Suprapubic skin (tissue), 4 donors: ENCODE results near the gene NGDN. TPM values are rescaled to one million over a fixed set of nuclear protein-coding genes. Genes with fewer than 3 reads are reported as not detected.

Source experiments
- DNase-seq, 2 donors: peaks; one replicate each; pipeline ENCODE4 v3.0.0-alpha.2; 2019; ENCODE audit warnings: low spot score in 2 of 2
- H3K27ac ChIP-seq: fragments of 200-600 bp; sonication (generic); one replicate; pipeline ENCODE4 v1.5.1; 2019
- H3K27me3 ChIP-seq: fragments of 200-600 bp; sonication (generic); one replicate; pipeline ENCODE4 v1.5.1; 2019
- H3K36me3 ChIP-seq: fragments of 200-600 bp; sonication (generic); one replicate; pipeline ENCODE4 v1.5.1; 2019
- H3K4me1 ChIP-seq: fragments of 200-600 bp; sonication (generic); one replicate; pipeline ENCODE4 v1.5.1; 2019
- H3K4me3 ChIP-seq: fragments of 200-600 bp; sonication (generic); one replicate; pipeline ENCODE4 v1.5.1; 2019; ENCODE audit warnings: mild to moderate bottlenecking
- H3K9me3 ChIP-seq: fragments of 200-600 bp; sonication (generic); one replicate; pipeline ENCODE4 v1.5.1; 2019
- EP300 ChIP-seq: sonication (generic); formaldehyde crosslinking; IDR thresholded peaks from one replicate; pipeline ENCODE4 v1.6.1; 2017; ENCODE audit warnings: antibody characterized with exemption
- POLR2A ChIP-seq, 2 donors: fragments of 450-650 bp; IDR thresholded peaks; one replicate each; pipeline ENCODE4 v1.6.1; 2017; ENCODE audit warnings: antibody characterized with exemption in 2 of 2, mild to moderate bottlenecking in 2 of 2, moderate library complexity in 2 of 2
- POLR2AphosphoS5 ChIP-seq, 3 donors: sonication (generic); formaldehyde crosslinking; IDR thresholded peaks; one replicate each; pipeline ENCODE4 v1.6.1; 2017; ENCODE audit warnings: antibody characterized with exemption in 3 of 3
- WGBS: methylation state at CpG from one replicate; pipeline ENCODE4 v1.1.5; 2018; 5-methylcytosine and 5-hydroxymethylcytosine counted together
- total RNA-seq, 4 donors: library from RNA; depleted of rRNA; stranded (reverse); fragments of >200 nt; gene quantifications; one replicate each; pipeline ENCODE4 v1.1.0, GENCODE V29; 2016
- TF ChIP-seq, protein P1 (sequence below), 2 donors: fragments of 200-600 bp in 1 of 2; fragments of 450-650 bp in 1 of 2; sonication (generic) in 1 of 2; IDR thresholded peaks; one replicate each; pipeline ENCODE4 v1.5.1; 2016 to 2019; ENCODE audit warnings: antibody characterized with exemption in 2 of 2, mild to moderate bottlenecking in 1 of 2, moderate library complexity in 1 of 2

The NGDN gene
- total RNA-seq, 4 donors from 2014 or later = 31.1 to 61.4 (median 46.5) TPM

DNA sequence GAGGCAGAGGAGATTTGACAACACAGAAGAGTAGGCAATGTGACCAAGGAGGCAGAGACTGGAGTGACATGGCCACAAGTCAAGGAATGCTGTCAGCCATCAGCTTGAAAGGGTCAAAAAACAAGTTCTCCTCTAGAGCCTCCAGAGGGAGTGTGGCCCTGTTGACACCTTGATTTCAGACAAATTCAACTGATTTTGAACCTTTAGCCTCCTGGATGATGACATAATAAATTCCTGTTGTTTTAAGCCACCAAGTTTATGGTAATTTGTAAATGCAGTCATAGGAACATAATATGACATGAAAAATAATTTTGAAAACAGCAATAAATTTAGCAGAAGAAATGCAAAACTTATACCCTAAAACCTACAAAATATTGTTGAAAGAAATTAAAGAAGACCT, 8.5 kb upstream of the NGDN start:
- Histone ChIP-seq H3K4me3 (no peak overlapping the region), H3K9me3 (no peaks in the 10 kb centered on the region), H3K36me3 (no peaks in the 10 kb centered on the region), H3K27ac (no peak overlapping the region), H3K4me1 (no peaks in the 10 kb centered on the region), H3K27me3 (peaks cover 9% of the 10 kb centered on the region)
- DNase-seq = no peak
- no peak for TF ChIP-seq POLR2A (IDR thresholded peaks at IDR 0.05)
- TF ChIP-seq EP300 = no peak
- TF ChIP-seq, protein P1, sequence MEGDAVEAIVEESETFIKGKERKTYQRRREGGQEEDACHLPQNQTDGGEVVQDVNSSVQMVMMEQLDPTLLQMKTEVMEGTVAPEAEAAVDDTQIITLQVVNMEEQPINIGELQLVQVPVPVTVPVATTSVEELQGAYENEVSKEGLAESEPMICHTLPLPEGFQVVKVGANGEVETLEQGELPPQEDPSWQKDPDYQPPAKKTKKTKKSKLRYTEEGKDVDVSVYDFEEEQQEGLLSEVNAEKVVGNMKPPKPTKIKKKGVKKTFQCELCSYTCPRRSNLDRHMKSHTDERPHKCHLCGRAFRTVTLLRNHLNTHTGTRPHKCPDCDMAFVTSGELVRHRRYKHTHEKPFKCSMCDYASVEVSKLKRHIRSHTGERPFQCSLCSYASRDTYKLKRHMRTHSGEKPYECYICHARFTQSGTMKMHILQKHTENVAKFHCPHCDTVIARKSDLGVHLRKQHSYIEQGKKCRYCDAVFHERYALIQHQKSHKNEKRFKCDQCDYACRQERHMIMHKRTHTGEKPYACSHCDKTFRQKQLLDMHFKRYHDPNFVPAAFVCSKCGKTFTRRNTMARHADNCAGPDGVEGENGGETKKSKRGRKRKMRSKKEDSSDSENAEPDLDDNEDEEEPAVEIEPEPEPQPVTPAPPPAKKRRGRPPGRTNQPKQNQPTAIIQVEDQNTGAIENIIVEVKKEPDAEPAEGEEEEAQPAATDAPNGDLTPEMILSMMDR (IDR thresholded peaks at IDR 0.05) = no peak
- no peak for TF ChIP-seq POLR2AphosphoS5 (IDR thresholded peaks at IDR 0.05)

DNA sequence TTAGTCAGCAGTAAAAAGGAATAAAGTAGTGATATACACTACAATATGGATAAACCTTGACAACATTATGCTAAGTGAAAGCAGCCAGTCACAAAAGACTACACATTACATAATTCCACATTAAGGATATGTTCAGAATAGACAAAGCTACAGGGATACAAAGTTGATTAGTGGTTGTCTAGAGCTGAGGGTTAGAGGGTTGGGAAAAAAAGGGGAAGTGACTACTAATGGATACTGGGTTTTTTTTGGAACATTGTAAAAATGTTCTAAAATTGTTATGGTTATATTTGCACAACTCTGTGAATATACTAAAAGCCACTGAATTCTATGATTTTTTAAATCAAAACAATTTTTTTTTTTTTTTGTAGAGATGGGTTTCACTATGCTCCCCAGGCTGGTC, 4.8 kb upstream of the NGDN start:
- TF ChIP-seq EP300 (no peak), POLR2A (IDR thresholded peaks at IDR 0.05) (no peak), POLR2AphosphoS5 (IDR thresholded peaks at IDR 0.05) (no peak)
- TF ChIP-seq, protein P1 (IDR thresholded peaks at IDR 0.05) = no peak
- H3K4me3 ChIP-seq = no peak overlapping the region
- no peak overlapping the region for H3K27ac ChIP-seq
- H3K4me1 ChIP-seq = peaks cover 5% of the 10 kb centered on the region
- H3K36me3 ChIP-seq = no peaks in the 10 kb centered on the region
- no peak for DNase-seq
- peaks cover 6% of the 10 kb centered on the region for H3K27me3 ChIP-seq
- H3K9me3 ChIP-seq = no peaks in the 10 kb centered on the region

DNA sequence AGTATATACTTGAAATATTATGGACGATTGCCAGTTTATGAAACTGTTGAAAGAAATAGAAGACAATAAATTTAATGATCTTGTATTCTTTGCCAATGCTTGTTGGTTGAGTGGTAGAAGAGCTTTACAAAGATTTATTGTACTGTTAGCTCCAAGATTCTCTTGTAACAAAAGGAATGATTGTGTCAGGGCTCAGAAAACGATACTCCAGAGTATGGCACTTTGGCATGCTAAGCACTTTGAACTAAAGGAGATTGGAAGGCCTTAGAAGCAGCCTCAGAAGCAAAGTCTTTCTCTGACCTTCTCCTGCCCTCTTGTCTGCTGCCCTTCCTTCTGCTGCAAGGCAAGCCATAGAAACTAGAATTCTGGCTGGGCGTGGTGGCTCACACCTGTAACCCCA, 4.2 kb upstream of the NGDN start:
- no peaks in the 10 kb centered on the region for H3K9me3 ChIP-seq
- no peaks in the 10 kb centered on the region for H3K36me3 ChIP-seq
- H3K4me3 ChIP-seq = no peak overlapping the region
- 76% methylated on average over 3 of the region's 3 CpGs for WGBS
- H3K4me1 ChIP-seq = peaks cover 9% of the 10 kb centered on the region
- H3K27me3 ChIP-seq = peaks cover 6% of the 10 kb centered on the region
- H3K27ac ChIP-seq = peak overlapping the region; percentile 29
- TF ChIP-seq EP300 = no peak
- no peak for TF ChIP-seq POLR2AphosphoS5 (IDR thresholded peaks at IDR 0.05)
- TF ChIP-seq POLR2A (IDR thresholded peaks at IDR 0.05) = no peak
- TF ChIP-seq, protein P1 (IDR thresholded peaks at IDR 0.05) = no peak
- no peak for DNase-seq

DNA sequence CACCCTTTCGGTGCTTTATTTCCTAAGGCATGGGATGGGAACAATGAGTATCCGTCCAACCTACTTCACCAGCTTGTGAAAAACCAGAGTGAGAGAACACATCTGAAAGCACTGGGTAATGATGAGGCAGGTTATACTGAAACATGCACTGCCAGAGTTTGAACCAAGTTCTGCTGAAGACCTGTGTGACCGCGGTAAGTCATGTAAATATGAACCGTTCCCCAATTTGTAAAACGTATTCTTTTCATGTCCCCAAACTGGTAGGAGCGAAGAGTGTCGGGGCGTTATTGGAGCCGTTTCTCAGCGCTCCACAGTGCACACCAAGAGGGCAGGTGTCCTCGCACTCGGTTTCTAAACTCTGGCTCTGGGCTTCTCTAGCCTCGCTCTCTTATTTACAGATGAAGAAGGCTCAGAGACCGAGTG, 788 bp upstream of the NGDN start:
- 74% methylated on average over 15 of the region's 15 CpGs for WGBS
- Histone ChIP-seq H3K4me1 (peaks cover 13% of the 10 kb centered on the region), H3K4me3 (peak overlapping the region; percentile 84), H3K36me3 (peaks cover 27% of the 10 kb centered on the region), H3K27me3 (peaks cover 4% of the 10 kb centered on the region), H3K27ac (peak overlapping the region; percentile 63), H3K9me3 (no peaks in the 10 kb centered on the region)
- no peak for DNase-seq
- TF ChIP-seq POLR2A (IDR thresholded peaks at IDR 0.05) (no peak), EP300 (peak; percentile 11)

DNA sequence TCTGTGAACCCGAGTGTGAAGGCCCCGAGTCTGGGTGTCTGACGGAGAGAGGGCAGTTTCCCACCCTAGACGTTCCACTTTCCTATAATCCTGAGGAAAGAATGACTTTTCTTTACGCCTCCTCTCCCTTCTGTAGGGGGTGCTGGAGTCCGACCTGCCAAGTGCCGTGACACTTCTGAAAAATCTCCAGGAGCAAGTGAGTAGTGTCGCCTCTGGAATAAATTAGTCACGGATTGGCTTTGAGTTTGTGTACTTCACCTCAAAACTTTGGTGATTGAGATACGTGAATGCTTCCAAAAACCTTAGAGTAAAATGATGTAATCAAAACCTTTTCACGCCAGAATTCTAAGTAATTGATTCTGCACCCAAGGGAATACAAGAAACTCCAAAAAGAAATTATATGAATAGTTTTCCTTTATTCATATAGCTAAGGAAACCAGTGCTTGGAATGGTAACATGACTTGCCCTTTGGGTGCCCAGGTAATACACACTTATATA, 452 bp downstream of the NGDN start:
- H3K36me3 ChIP-seq = peaks cover 40% of the 10 kb centered on the region
- TF ChIP-seq EP300 (no peak), POLR2A (IDR thresholded peaks at IDR 0.05) (no peak), POLR2AphosphoS5 (IDR thresholded peaks at IDR 0.05) (no peak)
- TF ChIP-seq, protein P1 (IDR thresholded peaks at IDR 0.05) = no peak
- H3K4me3 ChIP-seq = peak overlapping the region; percentile 84
- peak overlapping the region; percentile 87 for H3K27ac ChIP-seq
- no peak for DNase-seq
- 3% methylated on average over 11 of the region's 11 CpGs for WGBS
- H3K27me3 ChIP-seq = peaks cover 4% of the 10 kb centered on the region
- H3K4me1 ChIP-seq = peaks cover 13% of the 10 kb centered on the region
- no peaks in the 10 kb centered on the region for H3K9me3 ChIP-seq

DNA sequence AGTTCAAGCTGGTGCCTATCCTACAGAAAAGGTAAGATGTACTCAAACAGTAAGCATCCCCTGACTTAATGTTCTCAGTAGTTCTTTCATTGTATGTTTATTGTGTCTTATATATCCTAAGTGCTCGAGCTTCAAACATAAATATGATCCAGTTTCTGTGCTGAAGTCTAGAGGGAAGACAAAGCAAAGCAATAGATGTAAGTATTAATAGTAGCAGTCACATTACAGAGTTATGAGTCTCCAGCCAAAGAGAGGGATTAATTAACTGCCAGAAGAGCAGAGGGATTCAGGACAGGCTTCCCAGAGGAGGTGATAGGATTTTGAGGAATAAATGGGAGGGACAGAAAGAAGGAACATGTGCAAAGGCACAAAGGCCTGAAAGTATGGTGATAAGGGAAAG, 1.4 kb downstream of the NGDN start:
- TF ChIP-seq POLR2A (IDR thresholded peaks at IDR 0.05) (no peak), POLR2AphosphoS5 (IDR thresholded peaks at IDR 0.05) (no peak)

More for the DNA sequence above, 1.4 kb downstream of the NGDN start:
- DNase-seq = no peak
- peaks cover 13% of the 10 kb centered on the region for H3K4me1 ChIP-seq
- peaks cover 49% of the 10 kb centered on the region for H3K36me3 ChIP-seq
- H3K27ac ChIP-seq = no peak overlapping the region
- H3K27me3 ChIP-seq = no peaks in the 10 kb centered on the region
- no peak overlapping the region for H3K4me3 ChIP-seq
- WGBS = 81% methylated on average over 1 of the region's 1 CpG
- H3K9me3 ChIP-seq = no peaks in the 10 kb centered on the region
